ENCODE data around the gene ZNF521.

- TF ChIP-seq YY1 (IDR thresholded peaks at IDR 0.05; ENCODE audit: insufficient read depth, insufficient read length) (no peak), SUZ12 (IDR thresholded peaks at IDR 0.05; ENCODE audit: extremely low read depth, insufficient read depth, insufficient read length) (no peak)
These were observed 37.2 kb downstream of the ZNF521 start for GRCh38 chr18:25314838-25315190.
